ENCODE data around the gene CREB5. TPM values are rescaled to one million over a fixed set of nuclear protein-coding genes. Genes with fewer than 3 reads are reported as not detected.
A peak's percentile ranks its signal among the peaks of the same experiment; 100 is the strongest.

CREB5 gene
- total and polyA plus RNA-seq, 9 donors = 16.0 to 46.2 (median 28.5) TPM

DNA sequence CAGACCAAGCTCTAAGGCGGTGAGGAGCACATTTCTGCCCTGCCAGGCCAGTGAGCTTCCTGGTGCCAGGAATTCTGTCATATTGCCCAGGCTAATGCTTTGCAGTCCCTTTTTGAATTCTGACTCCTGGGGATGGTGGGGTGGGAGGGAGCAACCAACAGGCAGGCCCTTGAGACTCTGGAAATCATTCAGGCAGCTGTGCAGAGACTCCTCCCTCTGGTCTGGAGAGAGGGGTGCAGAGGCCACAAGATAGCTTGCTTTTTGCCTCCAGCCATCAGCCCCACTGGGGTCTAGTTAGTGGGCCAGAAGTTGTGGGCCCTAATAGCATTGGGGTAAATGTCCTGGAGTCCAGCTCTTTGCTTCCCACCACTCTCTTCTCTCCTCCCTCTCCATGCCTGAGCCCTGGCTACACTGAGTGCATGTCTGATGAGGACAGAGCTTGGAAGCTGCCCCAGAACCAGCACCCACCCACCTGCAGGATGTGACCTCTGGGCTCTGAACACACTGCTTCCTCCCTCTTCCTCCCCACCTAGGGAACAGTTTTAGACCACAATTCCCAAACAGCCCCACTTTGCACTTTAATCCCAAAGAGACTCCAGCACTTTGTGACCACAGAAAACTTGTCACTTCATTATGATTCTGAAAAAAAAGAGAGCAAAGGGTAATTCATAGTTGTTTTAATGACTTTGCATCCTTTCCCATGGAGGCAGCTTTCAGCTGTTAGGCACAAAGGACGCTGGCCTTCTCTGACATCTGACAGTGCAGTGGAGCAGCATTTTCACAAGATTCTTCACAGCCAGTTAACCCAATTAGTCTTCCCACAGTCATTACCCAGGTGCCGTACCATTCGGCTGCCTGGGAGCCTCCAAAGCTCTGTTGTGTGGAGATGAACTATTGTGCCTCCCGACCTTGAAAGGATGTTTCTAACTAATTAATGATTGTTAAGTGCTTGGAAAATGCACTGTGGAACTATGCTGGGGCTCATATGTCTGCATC is 283.3 kb downstream of the CREB5 start:
- Histone ChIP-seq H3K4me1 (ENCODE audit: control insufficient read depth, insufficient read depth, low read length) (peaks cover 23% of the 10 kb centered on the region), H3K27me3 (ENCODE audit: control insufficient read depth, insufficient read depth, low read length) (no peaks in the 10 kb centered on the region), H3K27ac (ENCODE audit: low read length) (peak overlapping the region; percentile 70), H3K9me3 (replicated peaks; ENCODE audit: control insufficient read depth, low read depth, low read length) (no peaks in the 10 kb centered on the region), H3K4me3 (ENCODE audit: low read length) (no peak overlapping the region), H3K36me3 (ENCODE audit: control insufficient read depth, insufficient read depth, low read length) (no peaks in the 10 kb centered on the region)
- WGBS (ENCODE audit: insufficient coverage) = 33% methylated on average over 1 of the region's 5 CpGs
- DNase-seq = peak; percentile 68

DNA sequence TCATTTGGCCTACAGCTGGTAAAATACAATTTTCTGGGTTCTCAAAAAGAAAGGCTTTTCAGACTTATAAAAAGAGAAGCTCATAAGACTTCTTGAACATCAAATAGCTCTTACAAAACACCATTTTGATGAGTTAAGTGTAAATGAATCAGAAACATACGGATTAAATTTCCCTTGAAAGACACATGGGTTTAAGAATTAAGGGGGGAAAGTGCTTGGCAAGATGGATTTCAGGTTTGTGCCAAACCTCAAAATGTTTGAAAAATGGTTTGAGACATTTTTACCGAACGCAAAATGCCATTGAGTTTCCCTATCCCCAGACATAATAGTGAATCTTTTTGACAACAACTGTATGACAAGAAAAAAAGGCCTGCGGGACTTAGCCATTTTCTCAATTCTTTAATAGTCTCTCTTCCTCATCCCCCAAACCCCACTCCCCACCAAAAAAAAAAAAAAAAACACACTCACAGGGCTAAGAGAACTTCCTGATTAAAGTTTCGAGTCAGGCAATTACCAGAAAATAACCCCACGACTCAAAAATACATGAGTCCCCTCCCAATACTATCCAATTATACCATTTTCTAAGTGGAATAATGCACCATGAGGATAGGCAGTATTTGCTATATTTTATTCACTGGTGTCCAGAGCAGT is 285.7 kb downstream of the CREB5 start:
- H3K4me3 ChIP-seq (ENCODE audit: low read length) = no peak overlapping the region
- peaks cover 26% of the 10 kb centered on the region for H3K4me1 ChIP-seq (ENCODE audit: control insufficient read depth, insufficient read depth, low read length)
- WGBS (ENCODE audit: insufficient coverage) = no CpG with 5 or more reads among the region's 6 CpGs
- no peaks in the 10 kb centered on the region for H3K36me3 ChIP-seq (ENCODE audit: control insufficient read depth, insufficient read depth, low read length)
- DNase-seq = no peak
- no peaks in the 10 kb centered on the region for H3K27me3 ChIP-seq (ENCODE audit: control insufficient read depth, insufficient read depth, low read length)
- H3K9me3 ChIP-seq (replicated peaks; ENCODE audit: control insufficient read depth, low read depth, low read length) = no peaks in the 10 kb centered on the region
- peak overlapping the region; percentile 45 for H3K27ac ChIP-seq (ENCODE audit: low read length)

DNA sequence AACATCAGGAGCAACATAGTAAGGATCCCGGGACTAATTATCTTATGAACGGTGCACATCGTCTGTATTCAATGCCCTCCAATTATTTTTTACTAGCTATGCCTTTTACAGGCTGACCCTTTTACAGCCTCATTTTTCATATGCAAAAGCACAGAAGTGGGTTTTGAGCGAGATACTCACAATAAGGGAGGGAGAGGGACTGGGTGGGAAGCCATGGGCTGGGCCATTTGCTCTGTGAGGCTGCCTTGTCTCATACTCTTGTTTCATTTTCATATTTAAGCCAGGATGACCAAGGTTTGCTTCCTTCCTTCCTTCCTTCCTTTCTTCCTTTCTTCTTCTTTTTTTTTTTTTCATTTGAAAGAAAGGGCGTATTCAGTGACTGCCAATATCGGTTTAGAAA is 286.5 kb downstream of the CREB5 start:
- WGBS (ENCODE audit: insufficient coverage) = 40% methylated on average over 1 of the region's 6 CpGs
- Histone ChIP-seq H3K9me3 (replicated peaks; ENCODE audit: control insufficient read depth, low read depth, low read length) (no peaks in the 10 kb centered on the region), H3K27me3 (ENCODE audit: control insufficient read depth, insufficient read depth, low read length) (no peaks in the 10 kb centered on the region), H3K4me1 (ENCODE audit: control insufficient read depth, insufficient read depth, low read length) (peaks cover 29% of the 10 kb centered on the region), H3K27ac (ENCODE audit: low read length) (peak overlapping the region; percentile 45), H3K36me3 (ENCODE audit: control insufficient read depth, insufficient read depth, low read length) (peaks cover 4% of the 10 kb centered on the region), H3K4me3 (ENCODE audit: low read length) (no peak overlapping the region)
- peak; percentile 68 for DNase-seq

DNA sequence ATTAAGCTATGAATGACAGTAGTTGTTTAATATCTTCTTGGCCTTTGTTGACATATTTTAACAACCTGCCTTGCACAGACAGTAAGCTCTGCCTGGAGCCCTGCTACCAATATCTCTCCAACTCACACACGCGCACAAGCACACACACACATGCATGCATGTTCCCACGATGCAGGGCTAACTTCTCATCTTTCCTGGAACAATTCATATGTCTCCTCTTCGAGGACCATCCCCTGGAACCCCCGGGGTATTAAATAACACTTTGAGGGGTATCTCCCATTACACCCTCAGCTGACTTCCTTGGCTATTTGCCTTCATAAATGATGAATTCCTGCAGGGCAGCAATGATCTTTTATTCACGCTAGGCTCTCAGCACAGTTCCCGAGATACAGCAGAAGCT is 287.8 kb downstream of the CREB5 start:
- DNase-seq = peak; percentile 74
- Histone ChIP-seq H3K36me3 (ENCODE audit: control insufficient read depth, insufficient read depth, low read length) (peaks cover 7% of the 10 kb centered on the region), H3K27me3 (ENCODE audit: control insufficient read depth, insufficient read depth, low read length) (no peaks in the 10 kb centered on the region), H3K27ac (ENCODE audit: low read length) (peak overlapping the region; percentile 74), H3K9me3 (replicated peaks; ENCODE audit: control insufficient read depth, low read depth, low read length) (no peaks in the 10 kb centered on the region), H3K4me1 (ENCODE audit: control insufficient read depth, insufficient read depth, low read length) (peaks cover 23% of the 10 kb centered on the region), H3K4me3 (ENCODE audit: low read length) (no peak overlapping the region)
- no CpG with 5 or more reads among the region's 7 CpGs for WGBS (ENCODE audit: insufficient coverage)

DNA sequence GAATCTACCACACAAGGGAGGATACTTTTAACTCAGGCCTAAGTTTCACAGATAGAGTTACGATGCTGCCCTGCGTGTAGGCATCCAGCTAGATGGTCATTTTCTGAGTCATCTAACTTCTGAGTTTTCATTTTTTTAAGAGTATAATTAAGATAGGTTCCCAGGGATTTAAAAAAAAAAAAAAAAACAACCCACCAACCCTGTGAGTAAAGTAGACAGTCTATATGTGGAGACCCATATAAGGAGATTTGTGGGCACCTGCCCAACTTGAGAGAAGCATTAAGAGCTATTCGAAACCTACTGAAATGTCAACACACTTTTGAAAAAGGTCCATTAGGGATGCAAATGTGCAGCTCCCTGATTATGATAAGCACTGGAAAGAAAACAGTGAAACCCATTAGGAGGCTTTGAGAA is 288.5 kb downstream of the CREB5 start:
- Histone ChIP-seq H3K9me3 (replicated peaks; ENCODE audit: control insufficient read depth, low read depth, low read length) (no peaks in the 10 kb centered on the region), H3K36me3 (ENCODE audit: control insufficient read depth, insufficient read depth, low read length) (peaks cover 7% of the 10 kb centered on the region), H3K27ac (ENCODE audit: low read length) (peak overlapping the region; percentile 74), H3K4me3 (ENCODE audit: low read length) (no peak overlapping the region), H3K27me3 (ENCODE audit: control insufficient read depth, insufficient read depth, low read length) (no peaks in the 10 kb centered on the region), H3K4me1 (ENCODE audit: control insufficient read depth, insufficient read depth, low read length) (peaks cover 16% of the 10 kb centered on the region)
- peak; percentile 60 for DNase-seq
- WGBS (ENCODE audit: insufficient coverage) = no CpG with 5 or more reads among the region's 3 CpGs

DNA sequence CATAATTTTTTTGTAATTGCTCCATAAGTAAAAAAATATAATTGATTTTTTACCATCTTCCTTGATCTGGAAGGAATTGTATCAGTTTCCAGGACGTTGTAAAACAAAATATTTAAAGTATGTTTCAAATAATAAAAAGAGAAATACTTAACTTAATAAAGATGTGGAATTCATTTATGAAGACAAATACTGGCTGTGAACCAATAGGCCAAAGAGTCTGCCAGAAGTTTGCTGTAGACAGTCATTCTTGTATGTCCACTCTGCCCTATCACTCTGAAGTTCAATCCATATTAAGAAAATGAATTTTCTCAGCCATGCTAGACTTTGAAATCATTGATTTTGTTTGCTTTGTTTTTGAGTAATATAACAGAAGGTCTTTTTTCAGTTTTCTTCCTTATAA is 289.4 kb downstream of the CREB5 start:
- DNase-seq = peak; percentile 90
- Histone ChIP-seq H3K27me3 (ENCODE audit: control insufficient read depth, insufficient read depth, low read length) (no peaks in the 10 kb centered on the region), H3K36me3 (ENCODE audit: control insufficient read depth, insufficient read depth, low read length) (peaks cover 7% of the 10 kb centered on the region), H3K27ac (ENCODE audit: low read length) (peak overlapping the region; percentile 60), H3K4me3 (ENCODE audit: low read length) (no peak overlapping the region), H3K4me1 (ENCODE audit: control insufficient read depth, insufficient read depth, low read length) (peaks cover 12% of the 10 kb centered on the region), H3K9me3 (replicated peaks; ENCODE audit: control insufficient read depth, low read depth, low read length) (no peaks in the 10 kb centered on the region)
- no CpG with 5 or more reads among the region's 1 CpG for WGBS (ENCODE audit: insufficient coverage)

DNA sequence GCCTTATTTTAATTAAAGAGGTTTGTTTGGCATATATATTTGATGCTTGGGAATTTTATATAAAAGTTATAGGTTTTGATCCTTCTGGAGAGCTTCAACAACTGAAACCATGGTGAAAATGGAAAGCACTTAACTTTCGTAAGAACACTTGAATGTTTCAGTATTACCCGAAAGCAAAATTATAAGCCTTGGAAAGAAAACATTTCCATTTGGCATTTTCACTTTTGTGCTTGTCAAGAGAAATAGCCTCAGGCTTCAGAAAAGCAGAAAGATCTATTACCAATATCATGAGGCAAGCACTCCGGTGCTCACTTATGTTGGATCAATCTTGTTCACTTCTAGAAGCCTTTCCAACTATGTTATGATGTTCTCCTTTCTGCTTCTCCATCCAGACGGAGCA is 289.9 kb downstream of the CREB5 start:
- H3K9me3 ChIP-seq (replicated peaks; ENCODE audit: control insufficient read depth, low read depth, low read length) = no peaks in the 10 kb centered on the region
- H3K27me3 ChIP-seq (ENCODE audit: control insufficient read depth, insufficient read depth, low read length) = no peaks in the 10 kb centered on the region
- DNase-seq = peak; percentile 72
- H3K4me3 ChIP-seq (ENCODE audit: low read length) = no peak overlapping the region
- H3K36me3 ChIP-seq (ENCODE audit: control insufficient read depth, insufficient read depth, low read length) = peaks cover 7% of the 10 kb centered on the region
- H3K27ac ChIP-seq (ENCODE audit: low read length) = peak overlapping the region; percentile 60
- WGBS (ENCODE audit: insufficient coverage) = no CpG with 5 or more reads among the region's 4 CpGs
- peaks cover 15% of the 10 kb centered on the region for H3K4me1 ChIP-seq (ENCODE audit: control insufficient read depth, insufficient read depth, low read length)

DNA sequence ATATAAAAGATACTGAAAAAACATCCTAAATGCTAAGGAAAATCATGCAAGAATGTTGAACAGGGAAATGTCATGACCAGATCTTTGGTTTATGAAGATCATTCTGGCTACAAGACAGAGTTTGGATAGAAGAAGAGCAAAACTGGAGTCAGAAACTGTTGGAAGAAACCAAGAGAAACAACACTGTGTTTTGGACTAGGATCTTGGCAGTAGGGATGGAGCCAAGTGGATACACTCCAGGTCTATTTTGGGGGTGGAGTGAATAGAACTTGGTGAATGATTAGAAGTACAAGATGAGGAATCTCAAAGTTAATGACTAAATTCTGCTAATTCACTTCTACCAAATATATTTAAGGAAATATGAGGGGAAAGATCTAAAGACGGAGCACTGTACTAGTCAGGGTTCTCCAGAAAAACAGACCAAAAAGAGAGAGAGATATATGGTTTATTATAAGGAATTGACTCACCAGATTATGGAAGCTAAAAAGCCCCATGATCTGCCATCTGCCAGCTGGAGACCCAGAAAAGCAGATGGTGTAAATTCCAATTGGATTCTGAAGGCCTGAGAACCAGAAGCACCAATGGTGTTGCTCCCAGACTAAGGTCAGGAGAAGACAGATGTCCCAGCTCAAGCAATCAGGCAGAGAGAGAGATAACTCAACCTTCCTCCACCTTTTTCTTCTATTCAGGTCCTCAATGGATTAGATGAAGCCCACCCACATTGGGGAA is 290.9 kb downstream of the CREB5 start:
- Histone ChIP-seq H3K27ac (ENCODE audit: low read length) (no peak overlapping the region), H3K27me3 (ENCODE audit: control insufficient read depth, insufficient read depth, low read length) (no peaks in the 10 kb centered on the region), H3K4me1 (ENCODE audit: control insufficient read depth, insufficient read depth, low read length) (peaks cover 22% of the 10 kb centered on the region), H3K9me3 (replicated peaks; ENCODE audit: control insufficient read depth, low read depth, low read length) (no peaks in the 10 kb centered on the region), H3K4me3 (ENCODE audit: low read length) (no peak overlapping the region), H3K36me3 (ENCODE audit: control insufficient read depth, insufficient read depth, low read length) (peaks cover 7% of the 10 kb centered on the region)
- DNase-seq = peak; percentile 68
- no CpG with 5 or more reads among the region's 1 CpG for WGBS (ENCODE audit: insufficient coverage)

DNA sequence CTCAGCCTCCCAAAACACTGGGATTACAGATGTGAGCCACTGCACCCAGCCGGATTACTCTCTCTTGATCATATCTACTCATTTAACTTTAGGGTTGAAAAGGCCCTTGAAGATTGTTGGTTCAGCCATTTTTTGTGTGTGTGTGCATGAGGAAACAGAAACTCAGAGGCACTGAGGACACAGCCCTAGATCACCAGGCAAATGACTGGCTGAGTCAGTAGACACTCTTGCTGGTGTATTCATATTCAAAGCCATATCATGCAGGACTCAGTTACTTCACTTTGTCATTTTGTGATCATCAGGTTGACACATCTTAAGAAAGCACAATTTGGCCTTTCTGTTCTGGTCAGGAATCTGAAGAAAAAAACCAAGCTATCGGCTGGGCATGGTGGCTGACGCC is 292.4 kb downstream of the CREB5 start:
- WGBS (ENCODE audit: insufficient coverage) = no CpG with 5 or more reads among the region's 3 CpGs
- peaks cover 7% of the 10 kb centered on the region for H3K36me3 ChIP-seq (ENCODE audit: control insufficient read depth, insufficient read depth, low read length)
- H3K4me1 ChIP-seq (ENCODE audit: control insufficient read depth, insufficient read depth, low read length) = peaks cover 25% of the 10 kb centered on the region
- no peak overlapping the region for H3K4me3 ChIP-seq (ENCODE audit: low read length)
- no peaks in the 10 kb centered on the region for H3K27me3 ChIP-seq (ENCODE audit: control insufficient read depth, insufficient read depth, low read length)
- H3K27ac ChIP-seq (ENCODE audit: low read length) = no peak overlapping the region
- H3K9me3 ChIP-seq (replicated peaks; ENCODE audit: control insufficient read depth, low read depth, low read length) = no peaks in the 10 kb centered on the region
- no peak for DNase-seq

DNA sequence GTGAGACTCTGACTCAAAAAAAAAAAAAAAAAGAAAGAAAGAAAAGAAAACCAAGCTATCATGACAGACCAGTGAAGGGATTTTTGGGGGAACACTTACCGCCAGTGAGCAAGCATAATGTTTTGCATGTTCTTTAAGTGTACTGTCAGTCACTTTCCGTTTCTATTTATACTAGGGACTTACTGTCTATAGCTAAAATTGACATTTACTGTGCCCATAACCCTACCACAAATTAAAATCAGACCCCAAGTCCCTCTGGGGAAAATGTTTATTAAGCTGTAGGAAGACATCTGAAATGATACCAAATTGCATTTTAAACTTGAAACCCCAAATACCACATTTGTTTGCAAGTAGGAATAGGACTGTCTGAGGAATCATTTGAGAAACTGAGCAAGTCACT is 293.0 kb downstream of the CREB5 start:
- no peak for DNase-seq
- Histone ChIP-seq H3K4me1 (ENCODE audit: control insufficient read depth, insufficient read depth, low read length) (peaks cover 22% of the 10 kb centered on the region), H3K4me3 (ENCODE audit: low read length) (no peak overlapping the region), H3K27ac (ENCODE audit: low read length) (no peak overlapping the region), H3K27me3 (ENCODE audit: control insufficient read depth, insufficient read depth, low read length) (no peaks in the 10 kb centered on the region), H3K36me3 (ENCODE audit: control insufficient read depth, insufficient read depth, low read length) (peaks cover 7% of the 10 kb centered on the region), H3K9me3 (replicated peaks; ENCODE audit: control insufficient read depth, low read depth, low read length) (no peaks in the 10 kb centered on the region)
- WGBS (ENCODE audit: insufficient coverage) = no CpG with 5 or more reads among the region's 2 CpGs

Data from muscle of leg (tissue), 11 donors.